ENCODE data around the gene PEX11G.

Gene PEX11G

GRCh38 chr19:7488736-7489353, at the start of gene PEX11G:
Gene PEX11G (minus strand): TSS chr19:7489035. CDS start chr19:7489010, 25 bp downstream.
- peak; percentile 91 for DNase-seq

GRCh38 chr19:7535998-7536695, 47.3 kb upstream of the PEX11G start:
- no peak for DNase-seq

- peak; percentile 88 for DNase-seq
Measured at GRCh38 chr19:7535047-7535997, 46.5 kb upstream of the PEX11G start, which contains the start of gene PNPLA6. Gene PNPLA6 (plus strand): TSS chr19:7535717. CDS start chr19:7535789, 72 bp downstream.

GRCh38 chr19:7534531-7535046, 45.8 kb upstream of the PEX11G start:
- peak; percentile 28 for DNase-seq

GRCh38 chr19:7533925-7534480, 45.2 kb upstream of the PEX11G start:
- DNase-seq = peak; percentile 90

- peak; percentile 70 for DNase-seq
Measured at GRCh38 chr19:7533281-7533885, 44.5 kb upstream of the PEX11G start.

- DNase-seq = no peak
Measured at GRCh38 chr19:7529610-7530490, 41.0 kb upstream of the PEX11G start.

GRCh38 chr19:7529246-7529600, 40.4 kb upstream of the PEX11G start:
- DNase-seq = no peak

- DNase-seq = no peak
Measured at GRCh38 chr19:7528522-7529245, 39.8 kb upstream of the PEX11G start.

GRCh38 chr19:7528192-7528519, 39.3 kb upstream of the PEX11G start:
- DNase-seq = no peak

GRCh38 chr19:7527516-7528191, 38.8 kb upstream of the PEX11G start:
- DNase-seq = no peak

- no peak for DNase-seq
Measured at GRCh38 chr19:7526059-7526929, 37.5 kb upstream of the PEX11G start.

- DNase-seq = no peak
Measured at GRCh38 chr19:7524992-7525739, 36.3 kb upstream of the PEX11G start.

- no peak for DNase-seq
Measured at GRCh38 chr19:7524523-7524922, 35.7 kb upstream of the PEX11G start.

- DNase-seq = no peak
Measured at GRCh38 chr19:7522923-7523667, 34.3 kb upstream of the PEX11G start.

GRCh38 chr19:7522072-7522922, 33.5 kb upstream of the PEX11G start, which contains the start of gene MCOLN1:
Gene MCOLN1 (plus strand): TSS chr19:7522624. CDS start chr19:7522751, 127 bp downstream.
- peak; percentile 98 for DNase-seq
